ENCODE data around the gene WNT2.
"Not testable (repeated sequence)": the region's sequence is repeated elsewhere in the genome, so short reads cannot be mapped to it uniquely, and the experiment has no call there.

WNT2 gene

GRCh38 chr7:117323851-117324711 lies 1.2 kb upstream of the WNT2 start:
- H3K4me1 Mint-ChIP-seq (ENCODE audit: low read depth): no peaks in the 10 kb centered on the region
- no peak overlapping the region for H3K27ac Mint-ChIP-seq
- peaks cover 64% of the 10 kb centered on the region for H3K27me3 Mint-ChIP-seq
- no peaks in the 10 kb centered on the region for H3K9me3 Mint-ChIP-seq
- H3K4me3 Mint-ChIP-seq: no peak overlapping the region
- no peaks in the 10 kb centered on the region for H3K36me3 Mint-ChIP-seq (ENCODE audit: low read depth)

GRCh38 chr7:117323305-117323850 lies 520 bp upstream of the WNT2 start:
- Mint-ChIP-seq H3K4me3 (no peak overlapping the region), H3K36me3 (ENCODE audit: low read depth) (no peaks in the 10 kb centered on the region), H3K27ac (no peak overlapping the region), H3K9me3 (no peaks in the 10 kb centered on the region), H3K27me3 (peaks cover 62% of the 10 kb centered on the region), H3K4me1 (ENCODE audit: low read depth) (no peaks in the 10 kb centered on the region)

DNA sequence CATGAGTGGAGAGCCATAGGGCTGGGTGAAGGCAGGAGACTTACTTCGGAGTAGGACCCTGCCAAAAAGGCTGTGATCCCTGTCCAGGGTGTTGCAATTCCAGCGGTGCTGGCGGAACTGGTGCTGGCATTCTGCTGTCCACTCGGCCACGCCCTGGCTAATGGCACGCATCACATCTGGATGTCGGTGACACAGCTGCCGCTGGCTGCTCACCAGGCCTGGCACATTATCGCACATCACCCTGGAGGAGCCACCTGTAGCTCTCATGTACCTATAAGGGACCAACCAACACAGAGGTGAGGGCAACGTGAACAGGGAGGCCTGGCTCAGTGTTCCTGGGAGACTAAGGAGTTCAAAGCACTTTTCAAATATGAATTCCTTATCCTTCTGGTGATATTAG lies 2.3 kb downstream of the WNT2 start:
- H3K27ac Mint-ChIP-seq: no peak overlapping the region
- H3K36me3 Mint-ChIP-seq (ENCODE audit: low read depth): no peaks in the 10 kb centered on the region
- no peaks in the 10 kb centered on the region for H3K4me1 Mint-ChIP-seq (ENCODE audit: low read depth)
- H3K4me3 Mint-ChIP-seq: no peak overlapping the region
- H3K27me3 Mint-ChIP-seq: peaks cover 55% of the 10 kb centered on the region
- no peaks in the 10 kb centered on the region for H3K9me3 Mint-ChIP-seq

DNA sequence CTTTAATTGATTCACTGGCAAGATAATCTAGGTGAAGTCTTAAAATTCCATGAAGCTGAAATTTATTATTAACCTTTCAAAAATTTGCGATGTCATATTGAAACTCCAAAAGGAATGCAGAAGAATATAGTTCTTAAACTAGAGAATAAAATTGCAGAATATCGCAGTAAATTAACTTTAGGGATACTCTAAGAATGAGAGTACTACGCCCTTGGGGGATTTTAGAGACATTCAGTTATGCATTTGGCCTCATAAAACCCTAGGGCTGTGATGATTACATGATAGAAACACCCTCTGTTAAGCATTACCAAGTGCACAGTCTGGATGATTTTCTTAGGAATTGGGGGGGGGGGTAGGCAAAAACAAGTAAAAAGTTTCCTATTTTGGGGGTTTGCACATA lies 3.7 kb downstream of the WNT2 start:
- peaks cover 44% of the 10 kb centered on the region for H3K27me3 Mint-ChIP-seq
- no peaks in the 10 kb centered on the region for H3K9me3 Mint-ChIP-seq
- H3K36me3 Mint-ChIP-seq (ENCODE audit: low read depth): no peaks in the 10 kb centered on the region
- H3K4me1 Mint-ChIP-seq (ENCODE audit: low read depth): no peaks in the 10 kb centered on the region
- H3K4me3 Mint-ChIP-seq: no peak overlapping the region
- H3K27ac Mint-ChIP-seq: no peak overlapping the region

- no peak overlapping the region for H3K4me3 Mint-ChIP-seq
- H3K9me3 Mint-ChIP-seq: no peaks in the 10 kb centered on the region
- H3K27me3 Mint-ChIP-seq: peaks cover 9% of the 10 kb centered on the region
- H3K27ac Mint-ChIP-seq: no peak overlapping the region
- no peaks in the 10 kb centered on the region for H3K36me3 Mint-ChIP-seq (ENCODE audit: low read depth)
- no peaks in the 10 kb centered on the region for H3K4me1 Mint-ChIP-seq (ENCODE audit: low read depth)
These were observed 9.3 kb downstream of the WNT2 start for GRCh38 chr7:117313582-117313981.

GRCh38 chr7:117312593-117313580 lies 10.0 kb downstream of the WNT2 start:
- H3K27me3 Mint-ChIP-seq: peaks cover 6% of the 10 kb centered on the region
- no peak overlapping the region for H3K4me3 Mint-ChIP-seq
- H3K9me3 Mint-ChIP-seq: no peaks in the 10 kb centered on the region
- no peaks in the 10 kb centered on the region for H3K4me1 Mint-ChIP-seq (ENCODE audit: low read depth)
- H3K27ac Mint-ChIP-seq: no peak overlapping the region
- no peaks in the 10 kb centered on the region for H3K36me3 Mint-ChIP-seq (ENCODE audit: low read depth)

DNA sequence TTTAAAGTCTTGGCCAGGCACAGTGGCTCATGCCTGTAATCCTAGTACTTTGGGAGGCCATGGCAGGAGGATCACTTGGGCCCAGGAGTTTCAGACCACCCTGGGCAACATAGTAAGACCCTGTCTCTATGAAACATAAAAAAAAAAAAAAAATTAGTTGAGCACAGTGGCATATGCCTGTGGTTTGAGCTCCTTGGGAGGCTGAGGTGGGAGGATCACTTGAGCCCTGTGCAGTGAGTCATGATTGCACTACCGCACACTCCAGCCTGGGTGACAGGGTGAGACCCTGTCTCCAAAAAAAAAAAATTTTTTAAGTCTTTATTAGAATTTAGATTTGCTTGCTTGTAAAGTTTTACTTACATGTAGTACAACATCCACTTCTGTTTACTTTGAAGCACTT lies 14.0 kb downstream of the WNT2 start:
- no peak overlapping the region for H3K27ac Mint-ChIP-seq
- H3K27me3 Mint-ChIP-seq: peaks cover 5% of the 10 kb centered on the region
- no peak overlapping the region for H3K4me3 Mint-ChIP-seq
- no peaks in the 10 kb centered on the region for H3K9me3 Mint-ChIP-seq
- no peaks in the 10 kb centered on the region for H3K36me3 Mint-ChIP-seq (ENCODE audit: low read depth)
- no peaks in the 10 kb centered on the region for H3K4me1 Mint-ChIP-seq (ENCODE audit: low read depth)

DNA sequence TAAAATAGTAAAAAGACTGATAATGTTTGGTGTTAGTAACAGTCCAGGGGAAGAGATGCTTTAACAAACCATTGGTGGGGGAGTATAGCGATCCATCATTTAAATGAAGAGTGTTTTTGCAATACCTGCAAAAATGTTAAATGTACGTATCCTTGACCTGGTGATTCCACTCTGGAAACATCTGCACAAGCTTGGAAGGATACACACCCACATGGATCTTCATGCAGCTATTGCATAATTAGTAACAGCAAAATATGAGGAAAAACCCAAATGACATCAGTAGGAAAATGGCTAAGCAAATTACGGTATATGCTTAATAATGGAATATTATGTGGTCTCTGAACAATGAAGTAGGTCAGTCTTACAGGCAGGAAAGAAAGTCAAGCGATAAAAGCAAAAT lies 20.5 kb downstream of the WNT2 start:
- Mint-ChIP-seq H3K9me3 (no peaks in the 10 kb centered on the region), H3K36me3 (ENCODE audit: low read depth) (no peaks in the 10 kb centered on the region), H3K27ac (no peak overlapping the region), H3K4me1 (ENCODE audit: low read depth) (no peaks in the 10 kb centered on the region), H3K27me3 (no peaks in the 10 kb centered on the region), H3K4me3 (no peak overlapping the region)

DNA sequence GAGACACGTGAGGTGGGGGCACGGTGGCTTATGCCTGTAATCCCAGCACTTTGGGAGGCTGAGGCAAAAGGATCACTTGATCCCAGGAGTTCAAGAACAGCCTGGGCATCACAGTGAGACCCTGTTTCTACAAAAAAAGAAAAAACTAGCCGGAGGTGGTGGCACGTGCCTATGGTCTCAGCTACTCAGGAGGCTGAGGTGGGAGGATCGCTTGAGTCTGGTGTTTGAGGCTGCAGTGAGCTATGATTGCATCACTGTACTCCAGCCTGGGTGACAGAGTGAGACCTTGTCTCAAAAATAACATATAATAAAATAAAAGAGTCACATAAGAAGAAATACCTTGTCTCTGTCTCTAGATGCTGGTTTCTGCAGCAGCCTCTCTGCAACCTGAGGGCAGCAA lies 22.4 kb downstream of the WNT2 start:
- H3K4me3 Mint-ChIP-seq; H3K27ac Mint-ChIP-seq; H3K27me3 Mint-ChIP-seq; H3K36me3 Mint-ChIP-seq (ENCODE audit: low read depth); H3K4me1 Mint-ChIP-seq (ENCODE audit: low read depth); H3K9me3 Mint-ChIP-seq: not testable (repeated sequence)

GRCh38 chr7:117297606-117298005 lies 25.3 kb downstream of the WNT2 start:
- no peaks in the 10 kb centered on the region for H3K36me3 Mint-ChIP-seq (ENCODE audit: low read depth)
- no peak overlapping the region for H3K4me3 Mint-ChIP-seq
- H3K4me1 Mint-ChIP-seq (ENCODE audit: low read depth): no peaks in the 10 kb centered on the region
- no peak overlapping the region for H3K27ac Mint-ChIP-seq
- H3K9me3 Mint-ChIP-seq: no peaks in the 10 kb centered on the region
- no peaks in the 10 kb centered on the region for H3K27me3 Mint-ChIP-seq

DNA sequence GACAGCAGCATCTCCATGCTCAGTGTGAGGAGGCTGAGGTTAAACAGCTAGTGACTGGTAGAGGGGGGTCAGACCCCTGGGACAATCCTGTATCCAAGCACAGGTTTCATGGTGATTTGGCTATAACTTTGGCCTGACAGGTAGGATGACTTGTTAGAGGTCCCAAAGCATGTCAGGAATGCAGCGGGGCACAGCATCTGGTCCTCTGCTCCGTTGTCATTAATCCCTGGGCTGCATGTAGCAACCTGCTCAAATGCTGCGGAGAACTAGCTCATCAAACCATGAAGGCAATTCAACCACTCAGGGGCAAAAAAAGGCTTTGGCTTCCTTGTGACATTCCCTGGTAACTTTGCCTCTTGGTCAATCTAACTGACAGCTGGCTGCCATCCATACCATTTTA lies 26.8 kb downstream of the WNT2 start:
- H3K4me3 Mint-ChIP-seq: no peak overlapping the region
- no peaks in the 10 kb centered on the region for H3K4me1 Mint-ChIP-seq (ENCODE audit: low read depth)
- no peaks in the 10 kb centered on the region for H3K36me3 Mint-ChIP-seq (ENCODE audit: low read depth)
- H3K27ac Mint-ChIP-seq: no peak overlapping the region
- no peaks in the 10 kb centered on the region for H3K27me3 Mint-ChIP-seq
- H3K9me3 Mint-ChIP-seq: no peaks in the 10 kb centered on the region

- Mint-ChIP-seq H3K27ac (no peak overlapping the region), H3K9me3 (no peaks in the 10 kb centered on the region), H3K36me3 (ENCODE audit: low read depth) (no peaks in the 10 kb centered on the region), H3K4me1 (ENCODE audit: low read depth) (no peaks in the 10 kb centered on the region), H3K4me3 (no peak overlapping the region), H3K27me3 (no peaks in the 10 kb centered on the region)
These were observed 37.0 kb downstream of the WNT2 start for GRCh38 chr7:117285826-117286225.

DNA sequence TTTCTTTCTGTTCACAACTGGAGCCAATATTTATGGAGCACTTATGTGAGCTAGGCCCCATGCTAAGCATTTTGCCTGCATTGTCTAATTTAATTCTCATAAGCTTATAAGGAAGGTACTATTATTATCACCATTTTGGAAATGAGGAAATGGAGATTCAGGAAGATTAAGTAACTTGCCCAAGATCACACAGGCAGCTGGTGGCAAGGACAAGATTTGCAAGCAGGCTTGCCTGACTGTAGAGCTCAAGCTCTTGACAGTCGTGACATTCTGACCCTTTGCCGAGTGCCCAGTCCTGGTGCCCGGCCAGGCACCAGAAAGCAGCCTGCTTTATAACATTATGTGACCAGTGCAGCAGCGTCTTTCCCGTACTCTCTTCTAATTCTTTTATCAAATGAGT lies 38.2 kb downstream of the WNT2 start:
- Mint-ChIP-seq H3K27me3 (no peaks in the 10 kb centered on the region), H3K9me3 (no peaks in the 10 kb centered on the region), H3K36me3 (ENCODE audit: low read depth) (no peaks in the 10 kb centered on the region), H3K4me3 (no peak overlapping the region), H3K4me1 (ENCODE audit: low read depth) (no peaks in the 10 kb centered on the region), H3K27ac (no peak overlapping the region)

DNA sequence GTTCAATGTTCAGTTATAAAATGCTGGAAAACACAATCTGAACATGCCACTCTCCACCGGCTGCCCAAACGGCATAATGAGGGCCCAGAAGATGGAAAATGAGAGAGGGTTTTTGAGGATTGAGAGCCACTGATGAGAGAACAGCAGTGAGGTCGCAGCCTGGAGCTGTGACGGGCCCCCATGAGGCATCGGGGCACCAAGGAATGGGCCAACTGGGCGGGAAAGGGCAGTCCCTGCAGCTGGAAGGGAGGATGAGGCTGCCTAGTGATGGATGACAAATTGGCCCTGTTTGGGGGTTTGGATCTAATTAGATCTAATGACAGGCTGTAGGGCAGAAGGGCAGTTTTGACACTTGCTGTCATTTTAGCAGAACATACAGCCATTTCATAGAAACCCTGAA lies 39.1 kb downstream of the WNT2 start:
- Mint-ChIP-seq H3K36me3 (ENCODE audit: low read depth) (no peaks in the 10 kb centered on the region), H3K9me3 (no peaks in the 10 kb centered on the region), H3K4me1 (ENCODE audit: low read depth) (no peaks in the 10 kb centered on the region)

GRCh38 chr7:117283371-117283770 lies 39.5 kb downstream of the WNT2 start:
- Mint-ChIP-seq H3K4me1 (ENCODE audit: low read depth) (no peaks in the 10 kb centered on the region), H3K27ac (no peak overlapping the region), H3K27me3 (no peaks in the 10 kb centered on the region), H3K9me3 (no peaks in the 10 kb centered on the region), H3K36me3 (ENCODE audit: low read depth) (no peaks in the 10 kb centered on the region), H3K4me3 (no peak overlapping the region)

More for the DNA sequence above, 39.1 kb downstream of the WNT2 start:
- H3K27me3 Mint-ChIP-seq: no peaks in the 10 kb centered on the region
- no peak overlapping the region for H3K27ac Mint-ChIP-seq
- no peak overlapping the region for H3K4me3 Mint-ChIP-seq

All from stimulated activated naive CD8-positive, alpha-beta T cell treated with anti-CD3 and anti-CD28 coated beads, Interleukin-15, Interleukin-2, amounts not matched to agents 100 ng/mL and 50 ng/mL, for 24 hours (primary cell).